Smooth muscle cell (in vitro differentiated cells): ENCODE measurements around the gene TTC1. TPM values are rescaled to one million over a fixed set of nuclear protein-coding genes. Genes with fewer than 3 reads are reported as not detected.

Source experiments
- DNase-seq: peaks from one replicate; lab custom pipeline; 2025; ENCODE audit not compliant: unreplicated experiment; lab: John Stamatoyannopoulos, UW
- H2AFZ ChIP-seq: fragments of 200-600 bp; sonication (generic); 2 replicates; pipeline ENCODE4 v1.6.0; 2016; ENCODE audit warnings: antibody characterized with exemption, low read depth, mild to moderate bottlenecking
- H3F3A ChIP-seq: fragments of 200-600 bp; sonication (generic); 2 replicates; pipeline ENCODE4 v1.6.0; 2017; ENCODE audit warnings: antibody characterized with exemption, low read depth
- H3K27ac ChIP-seq: fragments of 200-600 bp; sonication (generic); 2 replicates; pipeline ENCODE4 v1.5.1; 2016; ENCODE audit warnings: low read depth, mild to moderate bottlenecking
- H3K27me3 ChIP-seq: fragments of 200-600 bp; sonication (generic); 2 replicates; pipeline ENCODE4 v1.6.1; 2016; ENCODE audit warnings: low read depth, mild to moderate bottlenecking
- H3K36me3 ChIP-seq: fragments of 200-600 bp; sonication (generic); 2 replicates; pipeline ENCODE4 v1.5.1; 2016; ENCODE audit warnings: low read depth
- H3K4me1 ChIP-seq: fragments of 200-600 bp; sonication (generic); 2 replicates; pipeline ENCODE4 v1.5.1; 2016; ENCODE audit warnings: low read depth
- H3K4me2 ChIP-seq: fragments of 200-600 bp; sonication (generic); 2 replicates; pipeline ENCODE4 v1.6.0; 2016; ENCODE audit warnings: mild to moderate bottlenecking
- H3K4me3 ChIP-seq: fragments of 200-600 bp; sonication (generic); 2 replicates; pipeline ENCODE4 v1.5.1; 2016; ENCODE audit warnings: mild to moderate bottlenecking
- H3K79me2 ChIP-seq: fragments of 200-600 bp; sonication (generic); 2 replicates; pipeline ENCODE4 v1.6.0; 2016; ENCODE audit warnings: low read depth, mild to moderate bottlenecking
- H3K9ac ChIP-seq: fragments of 200-600 bp; sonication (generic); 2 replicates; pipeline ENCODE4 v1.6.0; 2016; ENCODE audit warnings: low read depth
- H3K9me3 ChIP-seq: fragments of 200-600 bp; sonication (generic); replicated peaks from 2 replicates; pipeline ENCODE4 v1.5.1; 2016; ENCODE audit warnings: low read depth
- H4K20me1 ChIP-seq: fragments of 200-600 bp; sonication (generic); 2 replicates; pipeline ENCODE4 v1.6.0; 2016; ENCODE audit warnings: low read depth
- WGBS: methylation state at CpG from one replicate; pipeline ENCODE4 v1.1.7; 2016; ENCODE audit warnings: low lambda C conversion rate; 5-methylcytosine and 5-hydroxymethylcytosine counted together
- polyA plus RNA-seq: library from polyadenylated mRNA; unstranded; fragments of >200 nt; fragmentation: Nextera tagmentation; extraction: Ambion mirVana; gene quantifications from 2 replicates; pipeline ENCODE4 v1.2.1, GENCODE V29; 2016
- total RNA-seq: library from RNA; depleted of rRNA; stranded (reverse); fragments of >200 nt; gene quantifications from 2 replicates; pipeline ENCODE4 v1.2.3, GENCODE V29; 2014
- TF ChIP-seq, protein P1 (sequence below): fragments of 200-600 bp; sonication (generic); IDR thresholded peaks from 2 replicates; pipeline ENCODE4 v1.5.1; 2017; ENCODE audit warnings: borderline replicate concordance, mild to moderate bottlenecking, antibody characterized with exemption; ENCODE audit not compliant: insufficient read depth, poor library complexity, severe bottlenecking

Gene TTC1
- total and polyA plus RNA-seq, 2 experiments from 2014 or later = 31.5 to 50.7 TPM

- TF ChIP-seq, protein P1, sequence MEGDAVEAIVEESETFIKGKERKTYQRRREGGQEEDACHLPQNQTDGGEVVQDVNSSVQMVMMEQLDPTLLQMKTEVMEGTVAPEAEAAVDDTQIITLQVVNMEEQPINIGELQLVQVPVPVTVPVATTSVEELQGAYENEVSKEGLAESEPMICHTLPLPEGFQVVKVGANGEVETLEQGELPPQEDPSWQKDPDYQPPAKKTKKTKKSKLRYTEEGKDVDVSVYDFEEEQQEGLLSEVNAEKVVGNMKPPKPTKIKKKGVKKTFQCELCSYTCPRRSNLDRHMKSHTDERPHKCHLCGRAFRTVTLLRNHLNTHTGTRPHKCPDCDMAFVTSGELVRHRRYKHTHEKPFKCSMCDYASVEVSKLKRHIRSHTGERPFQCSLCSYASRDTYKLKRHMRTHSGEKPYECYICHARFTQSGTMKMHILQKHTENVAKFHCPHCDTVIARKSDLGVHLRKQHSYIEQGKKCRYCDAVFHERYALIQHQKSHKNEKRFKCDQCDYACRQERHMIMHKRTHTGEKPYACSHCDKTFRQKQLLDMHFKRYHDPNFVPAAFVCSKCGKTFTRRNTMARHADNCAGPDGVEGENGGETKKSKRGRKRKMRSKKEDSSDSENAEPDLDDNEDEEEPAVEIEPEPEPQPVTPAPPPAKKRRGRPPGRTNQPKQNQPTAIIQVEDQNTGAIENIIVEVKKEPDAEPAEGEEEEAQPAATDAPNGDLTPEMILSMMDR = no peak
- Histone ChIP-seq H3K4me2 (no peak overlapping the region), H3K9ac (no peak overlapping the region), H3F3A (no peaks in the 10 kb centered on the region), H3K79me2 (no peaks in the 10 kb centered on the region), H4K20me1 (no peaks in the 10 kb centered on the region), H3K4me3 (no peak overlapping the region), H3K36me3 (no peaks in the 10 kb centered on the region), H3K27ac (no peak overlapping the region), H3K4me1 (no peaks in the 10 kb centered on the region), H3K27me3 (no peaks in the 10 kb centered on the region), H3K9me3 (no peaks in the 10 kb centered on the region), H2AFZ (no peak overlapping the region)
- no peak for DNase-seq
These were observed 27.9 kb downstream of the TTC1 start for GRCh38 chr5:160036884-160037283.

GRCh38 chr5:160039810-160040470 is 31.0 kb downstream of the TTC1 start:
- Histone ChIP-seq H3K27me3 (no peaks in the 10 kb centered on the region), H3K4me2 (no peak overlapping the region), H3F3A (no peaks in the 10 kb centered on the region), H3K9ac (no peak overlapping the region), H3K4me1 (peaks cover 4% of the 10 kb centered on the region), H2AFZ (no peak overlapping the region), H3K36me3 (no peaks in the 10 kb centered on the region), H4K20me1 (no peaks in the 10 kb centered on the region), H3K9me3 (no peaks in the 10 kb centered on the region), H3K79me2 (no peaks in the 10 kb centered on the region), H3K27ac (peak overlapping the region; percentile 53), H3K4me3 (no peak overlapping the region)
- DNase-seq = no peak
- TF ChIP-seq, protein P1 = no peak
- WGBS = 75% methylated on average over 2 of the region's 2 CpGs

DNA sequence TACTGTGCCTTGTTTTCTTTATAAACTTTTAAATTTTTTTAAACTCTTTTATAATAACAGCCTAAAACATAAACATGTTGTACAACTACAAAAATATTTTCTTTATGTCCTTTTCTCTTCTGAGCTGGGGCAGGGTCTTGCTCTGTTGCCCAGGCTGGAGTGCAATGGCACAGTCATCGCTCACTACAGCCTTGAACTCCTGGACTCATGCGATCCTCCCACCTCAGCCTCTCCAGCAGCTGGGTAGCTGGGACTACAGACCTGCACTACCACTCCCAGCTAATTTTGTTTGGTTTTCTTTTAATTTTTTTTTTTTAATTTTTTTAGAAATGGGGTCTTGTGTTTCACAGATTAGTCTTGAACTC is 31.5 kb downstream of the TTC1 start:
- no peaks in the 10 kb centered on the region for H3K79me2 ChIP-seq
- H3K27me3 ChIP-seq = no peaks in the 10 kb centered on the region
- no peaks in the 10 kb centered on the region for H4K20me1 ChIP-seq
- H3K4me1 ChIP-seq = peaks cover 6% of the 10 kb centered on the region
- TF ChIP-seq, protein P1 = no peak
- no peak overlapping the region for H3K4me2 ChIP-seq
- no peak overlapping the region for H3K9ac ChIP-seq
- no peaks in the 10 kb centered on the region for H3K36me3 ChIP-seq
- 96% methylated on average over 2 of the region's 2 CpGs for WGBS
- no peak overlapping the region for H3K4me3 ChIP-seq
- no peak for DNase-seq
- H3K9me3 ChIP-seq = no peaks in the 10 kb centered on the region
- no peaks in the 10 kb centered on the region for H3F3A ChIP-seq
- H3K27ac ChIP-seq = peak overlapping the region; percentile 53
- H2AFZ ChIP-seq = no peak overlapping the region

GRCh38 chr5:160042671-160043070 is 33.7 kb downstream of the TTC1 start:
- H3K27me3 ChIP-seq = no peaks in the 10 kb centered on the region
- H3K4me2 ChIP-seq = no peak overlapping the region
- no peaks in the 10 kb centered on the region for H3F3A ChIP-seq
- DNase-seq = no peak
- H3K9ac ChIP-seq = no peak overlapping the region
- TF ChIP-seq, protein P1 = no peak
- no peaks in the 10 kb centered on the region for H3K79me2 ChIP-seq
- no peaks in the 10 kb centered on the region for H4K20me1 ChIP-seq
- no peaks in the 10 kb centered on the region for H3K36me3 ChIP-seq
- H3K9me3 ChIP-seq = no peaks in the 10 kb centered on the region
- H2AFZ ChIP-seq = no peak overlapping the region
- no peak overlapping the region for H3K4me3 ChIP-seq
- 75% methylated on average over 3 of the region's 3 CpGs for WGBS
- no peak overlapping the region for H3K27ac ChIP-seq
- peaks cover 6% of the 10 kb centered on the region for H3K4me1 ChIP-seq
